ENCODE results near the gene ZNF827. TPM values are rescaled to one million over a fixed set of nuclear protein-coding genes. Genes with fewer than 3 reads are reported as not detected.

ZNF827 gene
- total and polyA plus RNA-seq, 9 of the 15 experiments (the other 6 are each of a cell fraction or from before 2014, with no cell fraction given): 0.07 to 0.40 TPM; not detected in 7

GRCh38 chr4:145898466-145898865 lies 40.2 kb downstream of the ZNF827 start:
- Histone ChIP-seq H3K9me3 (replicated peaks; ENCODE audit: control insufficient read depth, insufficient read depth, low read depth, low read length) (no peaks in the 10 kb centered on the region), H3K9ac (ENCODE audit: insufficient read depth in 1 of 2, low read depth in 2 of 2, low read length in 2 of 2) (no peak overlapping the region), H3K4me2 (ENCODE audit: insufficient read depth, low read length) (no peak overlapping the region), H3K4me1 (replicated peaks in 1 of 2; ENCODE audit: control insufficient read depth in 2 of 2, insufficient read depth in 2 of 2, low read length in 2 of 2) (no peaks in the 10 kb centered on the region), H3K4me3 (no peak overlapping the region), H2AFZ (ENCODE audit: low read depth, low read length) (no peak overlapping the region), H3K79me2 (ENCODE audit: control insufficient read depth, insufficient read depth, low read length) (no peaks in the 10 kb centered on the region), H3K36me3 (ENCODE audit: control insufficient read depth, insufficient read depth, low read length) (no peaks in the 10 kb centered on the region), H3K27ac (ENCODE audit: extremely low read depth, low read depth, low read length) (no peak overlapping the region), H3K27me3 (ENCODE audit: control insufficient read depth in 2 of 2, insufficient read depth in 2 of 2, low read length in 2 of 2) (peaks cover 8 to 10% of the 10 kb centered on the region in 2 experiments; a peak in 4 of 5 replicates), H3K9me1 (ENCODE audit: control insufficient read depth, insufficient read depth, low read length) (no peaks in the 10 kb centered on the region), H4K20me1 (replicated peaks; ENCODE audit: control insufficient read depth, insufficient read depth, low read length) (no peaks in the 10 kb centered on the region)
- ChIA-PET POLR2A (no interaction called here), CTCF (ENCODE audit: low intra/inter-chr PET ratio) (no interaction called here)
- FAIRE-seq: no peak
- in situ Hi-C loops (cut with MboI): no loop called here
- 0% methylated on average over 7 of the region's 7 CpGs for WGBS (ENCODE audit: insufficient coverage, low coverage, missing lambda C conversion rate)
- intact Hi-C loops (cut with micrococcal nuclease): no loop called here
- BruUV-seq (replicated peaks): no TSS peak
- no peak for DNase-seq (ENCODE audit: extremely low read depth in 1 of 4, low spot score in 3 of 4)
- no peak for ATAC-seq
- TF ChIP-seq SLC30A9 (CRISPR knock-in tag; IDR thresholded peaks at IDR 0.05) (no peak), SRSF1 (IDR thresholded peaks at IDR 0.05; ENCODE audit: low read depth, low read length) (no peak), U2AF1 (optimal IDR thresholded peaks at IDR 0.05; ENCODE audit: low read depth, low read length) (no peak), USF1 (CRISPR knock-in tag; IDR thresholded peaks at IDR 0.05) (no peak), ZBTB11 (CRISPR knock-in tag; IDR thresholded peaks at IDR 0.05) (no peak), GABPA (tag; conservative IDR thresholded peaks at IDR 0.05; ENCODE audit: low read depth) (no peak), THRB (CRISPR knock-in tag; conservative IDR thresholded peaks at IDR 0.05) (no peak), FOS (IDR thresholded peaks at IDR 0.05; ENCODE audit: extremely low read depth, insufficient read length) (no peak), NR3C1 (CRISPR knock-in tag; IDR thresholded peaks at IDR 0.05) (no peak), NELFE (IDR thresholded peaks at IDR 0.05; ENCODE audit: insufficient read depth, insufficient read length) (no peak), DPF2 (IDR thresholded peaks at IDR 0.05) (no peak), ZNF133 (CRISPR knock-in tag; IDR thresholded peaks at IDR 0.05) (no peak), ZNF699 (CRISPR knock-in tag; IDR thresholded peaks at IDR 0.05; ENCODE audit: insufficient replicate concordance) (no peak), SRF (CRISPR knock-in tag; IDR thresholded peaks at IDR 0.05) (no peak), PKNOX1 (IDR thresholded peaks at IDR 0.05) (no peak), STAT5B (CRISPR knock-in tag; IDR thresholded peaks at IDR 0.05) (no peak), SIRT6 (IDR thresholded peaks at IDR 0.05; ENCODE audit: low read depth, low read length) (no peak)

Measured in K562 (cell line).